ENCODE data around the gene RPTOR.
"Not testable (repeated sequence)": the region's sequence is repeated elsewhere in the genome, so short reads cannot be mapped to it uniquely, and the experiment has no call there.

Gene RPTOR

DNA sequence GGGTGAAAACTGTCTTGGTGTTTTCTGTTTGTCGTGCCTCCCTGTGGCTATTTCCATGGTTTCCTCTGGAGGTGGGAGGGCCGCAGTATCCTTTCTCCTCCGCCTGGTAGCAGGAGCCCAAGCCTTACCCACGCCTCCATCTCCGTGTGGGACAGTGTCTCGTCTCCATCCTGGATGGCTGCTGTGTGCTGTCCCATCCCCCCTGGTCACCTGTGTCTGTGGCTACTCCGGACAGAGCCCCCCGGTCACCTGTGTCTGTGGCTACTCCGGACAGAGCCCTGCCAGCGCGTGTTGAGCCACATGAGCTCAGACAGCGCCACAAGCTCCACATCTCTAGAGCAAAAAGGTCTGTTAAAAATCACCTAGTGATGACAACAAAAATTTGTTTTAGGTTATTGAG lies 248.8 kb downstream of the RPTOR start:
- TF ChIP-seq, protein P1, sequence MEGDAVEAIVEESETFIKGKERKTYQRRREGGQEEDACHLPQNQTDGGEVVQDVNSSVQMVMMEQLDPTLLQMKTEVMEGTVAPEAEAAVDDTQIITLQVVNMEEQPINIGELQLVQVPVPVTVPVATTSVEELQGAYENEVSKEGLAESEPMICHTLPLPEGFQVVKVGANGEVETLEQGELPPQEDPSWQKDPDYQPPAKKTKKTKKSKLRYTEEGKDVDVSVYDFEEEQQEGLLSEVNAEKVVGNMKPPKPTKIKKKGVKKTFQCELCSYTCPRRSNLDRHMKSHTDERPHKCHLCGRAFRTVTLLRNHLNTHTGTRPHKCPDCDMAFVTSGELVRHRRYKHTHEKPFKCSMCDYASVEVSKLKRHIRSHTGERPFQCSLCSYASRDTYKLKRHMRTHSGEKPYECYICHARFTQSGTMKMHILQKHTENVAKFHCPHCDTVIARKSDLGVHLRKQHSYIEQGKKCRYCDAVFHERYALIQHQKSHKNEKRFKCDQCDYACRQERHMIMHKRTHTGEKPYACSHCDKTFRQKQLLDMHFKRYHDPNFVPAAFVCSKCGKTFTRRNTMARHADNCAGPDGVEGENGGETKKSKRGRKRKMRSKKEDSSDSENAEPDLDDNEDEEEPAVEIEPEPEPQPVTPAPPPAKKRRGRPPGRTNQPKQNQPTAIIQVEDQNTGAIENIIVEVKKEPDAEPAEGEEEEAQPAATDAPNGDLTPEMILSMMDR (IDR thresholded peaks at IDR 0.05; ENCODE audit: low read depth, low read length) = no peak
- no peak overlapping the region for H3K4me3 ChIP-seq (ENCODE audit: low read depth, low read length)

- no peak overlapping the region for H3K4me3 ChIP-seq (ENCODE audit: low read depth, low read length)
- TF ChIP-seq, protein P1 (IDR thresholded peaks at IDR 0.05; ENCODE audit: low read depth, low read length) = no peak
Observed at GRCh38 chr17:80793851-80794267, 249.2 kb downstream of the RPTOR start.

GRCh38 chr17:80794281-80795089 lies 249.8 kb downstream of the RPTOR start:
- TF ChIP-seq, protein P1 (IDR thresholded peaks at IDR 0.05; ENCODE audit: low read depth, low read length) = no peak
- H3K4me3 ChIP-seq (ENCODE audit: low read depth, low read length) = no peak overlapping the region

DNA sequence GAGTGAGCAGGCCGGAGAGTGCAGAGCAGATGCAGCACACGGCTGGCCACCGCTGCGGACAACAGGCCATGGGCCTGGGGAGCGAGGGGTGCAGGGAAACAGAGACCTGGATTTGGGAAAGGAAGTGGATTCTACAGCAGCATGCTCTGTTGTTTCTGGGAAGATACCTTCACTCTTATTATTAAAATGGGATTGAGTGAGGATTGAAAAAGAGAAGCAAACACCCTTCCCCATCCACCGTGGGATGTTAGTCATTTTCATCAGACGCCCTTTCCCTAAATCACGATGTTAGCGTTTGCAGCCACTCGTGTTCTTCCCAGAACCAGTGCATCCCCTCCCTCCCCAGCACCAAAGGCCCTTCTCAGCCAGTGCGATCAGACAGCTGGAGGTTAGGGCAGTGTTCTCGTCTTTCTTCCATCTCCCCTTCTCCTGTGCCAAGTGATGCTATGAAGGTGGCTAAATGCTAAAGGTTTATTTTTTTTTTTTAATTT lies 250.5 kb downstream of the RPTOR start:
- no peak overlapping the region for H3K4me3 ChIP-seq (ENCODE audit: low read depth, low read length)
- TF ChIP-seq, protein P1 (IDR thresholded peaks at IDR 0.05; ENCODE audit: low read depth, low read length) = no peak

DNA sequence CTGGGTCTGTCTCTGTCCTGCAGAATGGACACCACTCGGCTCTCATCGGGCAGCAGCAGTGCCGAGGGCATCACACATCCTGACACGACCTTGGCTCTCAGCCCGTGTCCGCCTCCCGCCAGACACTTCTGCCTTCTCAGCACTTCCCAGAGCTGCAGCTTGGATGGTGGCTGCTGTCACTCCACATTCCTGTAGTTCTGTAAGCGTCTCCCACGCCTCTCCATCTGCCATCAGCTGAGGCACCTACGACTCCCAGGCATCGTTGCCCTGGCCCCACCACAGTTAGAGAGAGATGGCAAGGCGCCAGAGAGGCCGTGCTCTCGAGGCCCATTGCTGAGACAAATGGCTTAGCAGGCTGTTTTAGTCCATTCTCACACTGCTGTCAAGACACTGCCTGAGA lies 251.1 kb downstream of the RPTOR start:
- no peak overlapping the region for H3K4me3 ChIP-seq (ENCODE audit: low read depth, low read length)
- TF ChIP-seq, protein P1 (IDR thresholded peaks at IDR 0.05; ENCODE audit: low read depth, low read length) = no peak

GRCh38 chr17:80796430-80796861 lies 251.8 kb downstream of the RPTOR start:
- TF ChIP-seq, protein P1 (IDR thresholded peaks at IDR 0.05; ENCODE audit: low read depth, low read length) = no peak
- no peak overlapping the region for H3K4me3 ChIP-seq (ENCODE audit: low read depth, low read length)

GRCh38 chr17:80797222-80797621 lies 252.6 kb downstream of the RPTOR start:
- H3K4me3 ChIP-seq (ENCODE audit: low read depth, low read length) = not testable (repeated sequence)
